ENCODE data around the gene DIDO1.
A peak's percentile ranks its signal among the peaks of the same experiment; 100 is the strongest.
"Not testable (repeated sequence)": the region's sequence is repeated elsewhere in the genome, so short reads cannot be mapped to it uniquely, and the experiment has no call there.

The DIDO1 gene

GRCh38 chr20:62962221-62962879, 36.0 kb upstream of the DIDO1 start:
- no peak for DNase-seq

GRCh38 chr20:62961799-62962198, 35.5 kb upstream of the DIDO1 start:
- no peak for DNase-seq

- DNase-seq = no peak
Measured at GRCh38 chr20:62961310-62961783, 35.0 kb upstream of the DIDO1 start.

GRCh38 chr20:62960446-62961309, 34.4 kb upstream of the DIDO1 start:
- DNase-seq = not testable (repeated sequence)

GRCh38 chr20:62959998-62960436, 33.7 kb upstream of the DIDO1 start:
- DNase-seq = no peak

- peak in 1 of 6 experiments; percentile 15 for DNase-seq
Measured at GRCh38 chr20:62959101-62959971, 33.0 kb upstream of the DIDO1 start.

- DNase-seq = no peak
Measured at GRCh38 chr20:62958388-62959100, 32.2 kb upstream of the DIDO1 start.

- DNase-seq = no peak
Measured at GRCh38 chr20:62957136-62958117, 31.1 kb upstream of the DIDO1 start.

- DNase-seq = no peak
Measured at GRCh38 chr20:62956387-62957135, 30.3 kb upstream of the DIDO1 start.

- no peak for DNase-seq
Measured at GRCh38 chr20:62955519-62956386, 29.4 kb upstream of the DIDO1 start.

GRCh38 chr20:62953839-62954703, 27.8 kb upstream of the DIDO1 start:
- DNase-seq = peak; percentile 46 to 81 (median 70)

- peak in 1 of 6 experiments; percentile 9 for DNase-seq
Measured at GRCh38 chr20:62952968-62953838, 26.9 kb upstream of the DIDO1 start.

- DNase-seq = peak in 1 of 6 experiments; percentile 49
Measured at GRCh38 chr20:62952373-62952967, 26.2 kb upstream of the DIDO1 start, which contains the start of gene SLC17A9. Gene SLC17A9 (plus strand): TSS chr20:62952709. CDS start chr20:62952831, 122 bp downstream.

GRCh38 chr20:62951896-62952372, 25.6 kb upstream of the DIDO1 start:
- DNase-seq = no peak

- no peak for DNase-seq
Measured at GRCh38 chr20:62951143-62951895, 25.0 kb upstream of the DIDO1 start.

GRCh38 chr20:62950741-62951140, 24.4 kb upstream of the DIDO1 start:
- no peak for DNase-seq
